Measurements from ENCODE around the gene TEPSIN.

TEPSIN gene

DNA sequence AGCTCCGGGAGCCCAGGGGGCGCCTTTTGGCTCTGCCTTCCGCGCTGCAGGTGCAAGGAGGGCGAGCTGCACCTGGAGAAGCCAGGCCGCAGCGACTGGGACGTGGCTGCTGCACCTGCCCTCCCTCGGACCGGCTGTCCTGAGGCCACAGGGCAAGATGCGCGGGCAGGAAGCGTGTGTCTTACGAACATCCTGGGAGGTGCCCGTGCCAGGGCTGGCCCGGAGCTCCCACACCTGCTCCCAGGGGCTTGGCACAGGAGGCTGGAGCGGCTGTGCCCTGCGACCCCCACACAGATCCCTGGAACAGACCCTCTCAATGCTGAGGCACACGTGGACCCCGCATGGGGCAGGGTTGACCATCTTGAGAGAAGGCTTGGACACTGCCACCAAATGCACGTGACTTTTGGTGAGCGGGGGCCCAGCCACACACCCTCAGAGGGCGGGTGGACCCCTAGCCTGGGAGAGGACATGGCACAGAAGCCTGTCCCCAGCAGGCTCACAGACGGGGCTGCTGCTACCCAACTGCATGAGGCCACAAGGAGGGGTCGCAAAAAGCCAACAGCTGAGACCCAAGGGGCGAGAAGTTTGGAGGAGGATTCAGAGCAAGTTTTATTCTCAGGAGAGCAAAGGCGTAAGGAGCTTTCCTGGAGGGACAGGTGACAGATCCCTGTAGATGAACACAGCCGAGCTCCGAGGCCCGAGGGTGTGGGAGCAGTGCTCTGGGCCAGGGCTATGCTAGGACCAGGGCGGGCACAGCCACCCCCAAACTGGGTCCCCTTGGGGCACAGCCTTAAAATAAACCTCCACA lies 11.6 kb upstream of the TEPSIN start:
- Histone ChIP-seq H3K36me3 (ENCODE audit: insufficient read depth, low read length) (peaks cover 60% of the 10 kb centered on the region), H4K20me1 (ENCODE audit: insufficient read depth, low read length) (peaks cover 29% of the 10 kb centered on the region), H3K4me1 (ENCODE audit: insufficient read depth, low read length) (no peaks in the 10 kb centered on the region), H3K27ac (ENCODE audit: low read length) (no peak overlapping the region), H2AFZ (ENCODE audit: low read depth, low read length) (no peak overlapping the region), H3K79me2 (ENCODE audit: insufficient read depth, low read length) (no peaks in the 10 kb centered on the region), H3K4me2 (ENCODE audit: insufficient read depth, low read length) (no peak overlapping the region), H3K9ac (ENCODE audit: low read depth, low read length) (no peak overlapping the region), H3K9me3 (ENCODE audit: insufficient read depth, low read length, severe bottlenecking) (no peaks in the 10 kb centered on the region), H3K4me3 (ENCODE audit: low read depth in 1 of 2, low read length in 2 of 2) (no peak overlapping the region), H3K27me3 (ENCODE audit: insufficient read depth, low read length, poor library complexity) (no peaks in the 10 kb centered on the region)
- DNase-seq = no peak
- TF ChIP-seq, protein P1, sequence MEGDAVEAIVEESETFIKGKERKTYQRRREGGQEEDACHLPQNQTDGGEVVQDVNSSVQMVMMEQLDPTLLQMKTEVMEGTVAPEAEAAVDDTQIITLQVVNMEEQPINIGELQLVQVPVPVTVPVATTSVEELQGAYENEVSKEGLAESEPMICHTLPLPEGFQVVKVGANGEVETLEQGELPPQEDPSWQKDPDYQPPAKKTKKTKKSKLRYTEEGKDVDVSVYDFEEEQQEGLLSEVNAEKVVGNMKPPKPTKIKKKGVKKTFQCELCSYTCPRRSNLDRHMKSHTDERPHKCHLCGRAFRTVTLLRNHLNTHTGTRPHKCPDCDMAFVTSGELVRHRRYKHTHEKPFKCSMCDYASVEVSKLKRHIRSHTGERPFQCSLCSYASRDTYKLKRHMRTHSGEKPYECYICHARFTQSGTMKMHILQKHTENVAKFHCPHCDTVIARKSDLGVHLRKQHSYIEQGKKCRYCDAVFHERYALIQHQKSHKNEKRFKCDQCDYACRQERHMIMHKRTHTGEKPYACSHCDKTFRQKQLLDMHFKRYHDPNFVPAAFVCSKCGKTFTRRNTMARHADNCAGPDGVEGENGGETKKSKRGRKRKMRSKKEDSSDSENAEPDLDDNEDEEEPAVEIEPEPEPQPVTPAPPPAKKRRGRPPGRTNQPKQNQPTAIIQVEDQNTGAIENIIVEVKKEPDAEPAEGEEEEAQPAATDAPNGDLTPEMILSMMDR (IDR thresholded peaks at IDR 0.05; ENCODE audit: borderline replicate concordance, extremely low read depth, low read length, poor library complexity, severe bottlenecking) = no peak
- TF ChIP-seq EZH2 (IDR thresholded peaks at IDR 0.05; ENCODE audit: borderline replicate concordance, low read depth, low read length, severe bottlenecking) = no peak
- ATAC-seq (ENCODE audit: insufficient read depth, low read depth) = no peak

DNA sequence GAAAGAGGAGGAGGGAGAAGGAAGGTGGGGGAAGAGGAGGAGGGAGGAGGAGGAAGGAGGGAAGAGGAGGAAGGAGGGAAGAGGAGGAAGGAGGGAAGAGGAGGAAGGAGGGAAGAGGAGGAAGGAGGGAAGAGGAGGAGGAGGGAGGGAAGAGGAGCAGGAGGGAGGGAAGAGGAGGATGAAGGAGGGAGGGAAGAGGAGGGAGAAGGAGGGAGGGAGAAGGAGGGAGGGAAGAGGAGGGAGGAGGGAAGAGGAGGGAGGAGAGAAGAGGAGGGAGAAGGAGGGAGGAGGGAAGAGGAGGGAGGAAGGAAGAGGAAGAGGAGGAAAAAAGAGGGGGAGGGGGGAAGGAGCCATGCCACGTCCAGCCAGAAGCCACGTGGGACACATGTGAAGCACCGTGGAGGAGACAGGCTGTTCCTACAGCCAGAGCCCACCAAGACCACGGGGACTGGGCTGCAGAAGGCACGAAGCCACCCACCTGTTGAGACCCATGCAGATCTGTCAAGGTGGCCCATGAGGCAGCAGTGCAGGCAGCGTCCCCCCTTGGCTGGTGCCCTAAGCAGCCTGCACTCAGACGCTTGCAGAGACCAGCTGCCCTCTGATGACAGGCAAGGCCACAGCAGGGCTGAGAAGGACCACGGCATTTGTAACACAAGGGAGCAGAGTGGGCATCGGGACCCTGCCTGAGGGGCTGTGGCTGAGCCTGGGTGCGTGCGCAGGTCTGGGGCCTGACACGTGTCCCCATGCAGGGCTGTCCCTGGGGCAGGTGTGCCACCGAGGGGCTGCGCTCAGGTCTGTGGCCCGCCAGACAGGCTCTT lies 10.6 kb upstream of the TEPSIN start:
- Histone ChIP-seq H3K36me3 (ENCODE audit: insufficient read depth, low read length) (peaks cover 59% of the 10 kb centered on the region), H4K20me1 (ENCODE audit: insufficient read depth, low read length) (peaks cover 31% of the 10 kb centered on the region), H2AFZ (ENCODE audit: low read depth, low read length) (no peak overlapping the region), H3K9ac (ENCODE audit: low read depth, low read length) (no peak overlapping the region), H3K4me3 (ENCODE audit: low read depth in 1 of 2, low read length in 2 of 2) (no peak overlapping the region), H3K9me3 (ENCODE audit: insufficient read depth, low read length, severe bottlenecking) (no peaks in the 10 kb centered on the region), H3K27me3 (ENCODE audit: insufficient read depth, low read length, poor library complexity) (no peaks in the 10 kb centered on the region), H3K4me1 (ENCODE audit: insufficient read depth, low read length) (no peaks in the 10 kb centered on the region), H3K79me2 (ENCODE audit: insufficient read depth, low read length) (no peaks in the 10 kb centered on the region), H3K4me2 (ENCODE audit: insufficient read depth, low read length) (no peak overlapping the region), H3K27ac (ENCODE audit: low read length) (no peak overlapping the region; the same call in 1 of the 2 replicates)
- DNase-seq (no peak), ATAC-seq (ENCODE audit: insufficient read depth, low read depth) (no peak)
- TF ChIP-seq EZH2 (IDR thresholded peaks at IDR 0.05; ENCODE audit: borderline replicate concordance, low read depth, low read length, severe bottlenecking) = no peak
- TF ChIP-seq, protein P1 (IDR thresholded peaks at IDR 0.05; ENCODE audit: borderline replicate concordance, extremely low read depth, low read length, poor library complexity, severe bottlenecking) = no peak

DNA sequence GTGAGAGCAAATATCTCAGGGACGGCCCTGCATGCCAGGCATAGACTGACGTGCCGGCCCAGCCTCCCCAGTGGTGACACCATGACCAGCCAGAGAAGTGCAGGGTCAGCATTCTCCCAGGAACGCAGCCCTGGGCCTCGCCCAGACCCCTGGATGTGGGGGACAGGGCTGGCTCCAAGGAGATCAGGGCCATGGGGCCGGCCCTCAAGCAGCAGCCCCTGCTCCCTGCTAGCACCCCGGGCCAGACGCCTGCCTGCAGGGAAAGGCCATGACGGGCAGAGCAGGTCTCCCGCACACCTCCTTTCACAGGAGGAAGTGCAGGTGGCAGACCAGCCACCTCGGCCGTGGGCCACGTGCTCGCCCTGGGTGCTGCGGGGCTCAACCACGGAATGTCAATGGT lies 9.8 kb upstream of the TEPSIN start:
- H2AFZ ChIP-seq (ENCODE audit: low read depth, low read length) = no peak overlapping the region
- no peaks in the 10 kb centered on the region for H3K4me1 ChIP-seq (ENCODE audit: insufficient read depth, low read length)
- no peak overlapping the region for H3K4me3 ChIP-seq (ENCODE audit: low read depth in 1 of 2, low read length in 2 of 2)
- DNase-seq (no peak), ATAC-seq (ENCODE audit: insufficient read depth, low read depth) (no peak)
- no peaks in the 10 kb centered on the region for H3K9me3 ChIP-seq (ENCODE audit: insufficient read depth, low read length, severe bottlenecking)
- peaks cover 53% of the 10 kb centered on the region for H3K36me3 ChIP-seq (ENCODE audit: insufficient read depth, low read length)
- no peaks in the 10 kb centered on the region for H3K27me3 ChIP-seq (ENCODE audit: insufficient read depth, low read length, poor library complexity)
- no peak overlapping the region for H3K9ac ChIP-seq (ENCODE audit: low read depth, low read length)
- no peak overlapping the region for H3K27ac ChIP-seq (ENCODE audit: low read length)
- peaks cover 26% of the 10 kb centered on the region for H4K20me1 ChIP-seq (ENCODE audit: insufficient read depth, low read length)
- no peaks in the 10 kb centered on the region for H3K79me2 ChIP-seq (ENCODE audit: insufficient read depth, low read length)
- TF ChIP-seq, protein P1 (IDR thresholded peaks at IDR 0.05; ENCODE audit: borderline replicate concordance, extremely low read depth, low read length, poor library complexity, severe bottlenecking) = no peak
- no peak for TF ChIP-seq EZH2 (IDR thresholded peaks at IDR 0.05; ENCODE audit: borderline replicate concordance, low read depth, low read length, severe bottlenecking)
- H3K4me2 ChIP-seq (ENCODE audit: insufficient read depth, low read length) = no peak overlapping the region

All from DND-41 (cell line).